H1 (cell line): ENCODE data around the gene SLC35F1. TPM values are rescaled to one million over a fixed set of nuclear protein-coding genes. Genes with fewer than 3 reads are reported as not detected.
A peak's percentile ranks its signal among the peaks of the same experiment; 100 is the strongest.

Source experiments
- CTCF ChIA-PET: fragments of 300-600 bp; sonication (Branson Sonifier 250); formaldehyde crosslinking; loops from one replicate; lab custom pipeline; 2021; ENCODE audit not compliant: partially characterized antibody; lab: Charles Lee
- POLR2A ChIA-PET: fragments of 300-600 bp; sonication (Branson Sonifier 250); formaldehyde crosslinking; loops from one replicate; lab custom pipeline; 2021; ENCODE audit warnings: inconsistent platforms; ENCODE audit not compliant: partially characterized antibody; lab: Charles Lee
- DNase-seq, 2 experiments: peaks; one replicate each; pipeline versions ENCODE4 v3.0.0 to v3.0.0-alpha.2; 2010 to 2022; ENCODE audit warnings: low spot score in 2 of 2, low read depth in 1 of 2, mixed read lengths in 1 of 2
- FAIRE-seq: peaks from 2 replicates; lab custom pipeline; 2011; peaks lifted over from hg19 to GRCh38; lab: Jason Lieb, UNC
- H2AFZ ChIP-seq: 2 replicates; pipeline ENCODE4 v1.8.1; 2012; ENCODE audit warnings: low read length, inconsistent platforms
- H2AK5ac ChIP-seq: 2 replicates; pipeline ENCODE4 v1.6.1; 2013; ENCODE audit warnings: low read depth, low read length
- H2BK120ac ChIP-seq: replicated peaks from 2 replicates; pipeline ENCODE3; 2013; ENCODE audit warnings: low read depth, low read length, inconsistent platforms
- H2BK12ac ChIP-seq: 2 replicates; pipeline ENCODE4 v1.6.1; 2013; ENCODE audit warnings: low read depth, low read length
- H2BK15ac ChIP-seq: 2 replicates; pipeline ENCODE4 v1.6.1; 2013; ENCODE audit warnings: low read length
- H2BK20ac ChIP-seq: 2 replicates; pipeline ENCODE4 v1.6.1; 2013; ENCODE audit warnings: low read length
- H2BK5ac ChIP-seq: 2 replicates; pipeline ENCODE4 v1.6.1; 2013; ENCODE audit warnings: low read depth, low read length
- H3K14ac ChIP-seq: 2 replicates; pipeline ENCODE4 v1.6.1; 2013; ENCODE audit warnings: inconsistent platforms; ENCODE audit not compliant: insufficient read length
- H3K18ac ChIP-seq: 2 replicates; pipeline ENCODE4 v1.6.1; 2013; ENCODE audit warnings: low read length; ENCODE audit errors: extremely low read depth
- H3K23ac ChIP-seq: 2 replicates; pipeline ENCODE4 v1.6.1; 2013; ENCODE audit warnings: inconsistent platforms; ENCODE audit not compliant: insufficient read length
- H3K23me2 ChIP-seq: 2 replicates; pipeline ENCODE4 v1.6.1; 2013; ENCODE audit warnings: low read depth, low read length
- H3K27ac ChIP-seq: 2 replicates; pipeline ENCODE4 v1.6.1; 2011; ENCODE audit warnings: low read depth, low read length, inconsistent platforms
- H3K27me3 ChIP-seq, 4 experiments: replicated peaks in 1 of 4; 1 replicate in 1 of 4; 2 replicates in 3 of 4; pipeline versions ENCODE4 v1.6.1 to v1.8.1; 2011 to 2013; ENCODE audit warnings: low read length in 3 of 4, mild to moderate bottlenecking in 3 of 4, inconsistent platforms in 2 of 4, mixed read lengths in 2 of 4, moderate library complexity in 1 of 4; ENCODE audit not compliant: control insufficient read depth in 3 of 4, insufficient read depth in 3 of 4; ENCODE audit errors: extremely low read depth in 1 of 4
- H3K36me3 ChIP-seq, 4 experiments: 2 replicates each; pipeline versions ENCODE4 v1.6.1 to v1.8.1; 2011 to 2013; ENCODE audit warnings: mild to moderate bottlenecking in 4 of 4, low read length in 3 of 4, moderate library complexity in 2 of 4, control low read depth in 1 of 4, inconsistent platforms in 1 of 4; ENCODE audit not compliant: insufficient read depth in 4 of 4, control insufficient read depth in 2 of 4
- H3K4ac ChIP-seq: replicated peaks from 2 replicates; pipeline ENCODE3; 2013; ENCODE audit warnings: low read length, low read depth, mixed read lengths, inconsistent platforms; ENCODE audit not compliant: insufficient read length
- H3K4me1 ChIP-seq, 4 experiments: replicated peaks in 1 of 4; 1 replicate in 1 of 4; 2 replicates in 3 of 4; pipeline versions ENCODE4 v1.6.1 to v1.8.1; 2011 to 2013; ENCODE audit warnings: low read length in 3 of 4, inconsistent platforms in 2 of 4, mixed read lengths in 1 of 4; ENCODE audit not compliant: insufficient read depth in 4 of 4, control insufficient read depth in 3 of 4
- H3K4me2 ChIP-seq, 2 experiments: 2 replicates each; pipeline versions ENCODE4 v1.6.1 to v1.8.1; 2011 to 2013; ENCODE audit warnings: low read depth in 2 of 2, low read length in 2 of 2, control low read depth in 1 of 2, inconsistent platforms in 1 of 2, mild to moderate bottlenecking in 1 of 2; ENCODE audit not compliant: insufficient read depth in 1 of 2
- H3K4me3 ChIP-seq, 4 experiments: fragments of 200-600, 300-600 bp in 1 of 4; sonication (generic), shearing (Covaris generic), sonication (Bioruptor Twin) in 1 of 4; 2 replicates each; pipeline versions ENCODE4 v1.5.1 to v1.8.1; 2011 to 2016; ENCODE audit warnings: low read length in 4 of 4, low read depth in 3 of 4, control low read depth in 2 of 4, inconsistent platforms in 2 of 4, mild to moderate bottlenecking in 2 of 4, mixed read lengths in 1 of 4, moderate library complexity in 1 of 4; ENCODE audit not compliant: insufficient read depth in 2 of 4; ENCODE audit errors: extremely low read depth in 1 of 4
- H3K56ac ChIP-seq: replicated peaks from 2 replicates; pipeline ENCODE3; 2013; ENCODE audit warnings: low read depth, mild to moderate bottlenecking, mixed read lengths, low read length, inconsistent platforms; ENCODE audit not compliant: insufficient read length
- H3K79me1 ChIP-seq: 2 replicates; pipeline ENCODE4 v1.6.1; 2013; ENCODE audit warnings: low read depth, low read length, control low read depth
- H3K79me2 ChIP-seq, 2 experiments: 2 replicates each; pipeline versions ENCODE4 v1.6.1 to v1.8.1; 2012 to 2013; ENCODE audit warnings: low read length in 2 of 2, mild to moderate bottlenecking in 2 of 2, inconsistent platforms in 1 of 2; ENCODE audit not compliant: insufficient read depth in 2 of 2, control insufficient read depth in 1 of 2
- H3K9ac ChIP-seq, 4 experiments: replicated peaks in 1 of 4; 1 replicate in 1 of 4; 2 replicates in 3 of 4; pipeline versions ENCODE4 v1.6.1 to v1.8.1; 2011 to 2013; ENCODE audit warnings: low read depth in 3 of 4, low read length in 3 of 4, control low read depth in 2 of 4, mild to moderate bottlenecking in 2 of 4, moderate library complexity in 2 of 4, inconsistent platforms in 1 of 4; ENCODE audit errors: extremely low read depth in 1 of 4
- H3K9me3 ChIP-seq, 2 experiments: 2 replicates each; pipeline versions ENCODE4 v1.6.1 to v1.8.1; 2012 to 2013; ENCODE audit warnings: mild to moderate bottlenecking in 2 of 2, moderate library complexity in 2 of 2, control low read depth in 1 of 2, inconsistent platforms in 1 of 2, low read depth in 1 of 2, low read length in 1 of 2, mixed read lengths in 1 of 2; ENCODE audit not compliant: insufficient read depth in 2 of 2
- H4K20me1 ChIP-seq, 2 experiments: replicated peaks in 1 of 2; 2 replicates each; pipeline versions ENCODE3 to v1.8.1; 2011 to 2013; ENCODE audit warnings: inconsistent platforms in 2 of 2, low read length in 2 of 2, mild to moderate bottlenecking in 1 of 2; ENCODE audit not compliant: insufficient read depth in 2 of 2, control insufficient read depth in 1 of 2
- H4K5ac ChIP-seq: 2 replicates; pipeline ENCODE4 v1.6.1; 2013; ENCODE audit warnings: low read length, low read depth, mixed read lengths, inconsistent platforms; ENCODE audit not compliant: insufficient read length
- H4K8ac ChIP-seq: 2 replicates; pipeline ENCODE4 v1.8.0; 2013; ENCODE audit warnings: mild to moderate bottlenecking, moderate library complexity, low read length, inconsistent platforms; ENCODE audit not compliant: insufficient read depth; ENCODE audit errors: extremely low read depth
- H4K91ac ChIP-seq: replicated peaks from 2 replicates; pipeline ENCODE3; 2013; ENCODE audit warnings: low read length, mixed read lengths, inconsistent platforms; ENCODE audit not compliant: insufficient read length
- CEBPB ChIP-seq: IDR thresholded peaks from 2 replicates; pipeline ENCODE4 v1.6.1; 2012; ENCODE audit warnings: low read depth, low read length
- CHD1 ChIP-seq: IDR thresholded peaks from 2 replicates; pipeline ENCODE4 v1.6.1; 2012; ENCODE audit warnings: low read depth, low read length, improper control_type of control experiment
- EZH2 ChIP-seq: fragments of 200-600 bp; sonication (generic); IDR thresholded peaks from 2 replicates; pipeline ENCODE4 v1.7.1; 2012; ENCODE audit warnings: low read depth, mild to moderate bottlenecking, moderate library complexity, low read length, inconsistent platforms; ENCODE audit not compliant: severe bottlenecking
- KDM1A ChIP-seq: fragments of 200-600, 300-600 bp; sonication (generic); IDR thresholded peaks from 2 replicates; pipeline ENCODE4 v1.7.1; 2016; ENCODE audit warnings: mild to moderate bottlenecking, low read length, borderline replicate concordance
- KDM5A ChIP-seq: fragments of 200-600 bp; IDR thresholded peaks from 2 replicates; pipeline ENCODE4 v1.7.1; 2012; ENCODE audit warnings: mild to moderate bottlenecking, low read length, inconsistent platforms, mixed read lengths
- POLR2A ChIP-seq, 2 experiments: IDR thresholded peaks; 1 replicate in 1 of 2; 2 replicates in 1 of 2; pipeline ENCODE4 v1.6.1; 2011; ENCODE audit warnings: low read depth in 2 of 2, low read length in 2 of 2, mild to moderate bottlenecking in 2 of 2; ENCODE audit errors: control extremely low read depth in 1 of 2
- SP2 ChIP-seq: IDR thresholded peaks from 2 replicates; pipeline ENCODE4 v1.6.1; 2012; ENCODE audit warnings: mild to moderate bottlenecking, low read length, inconsistent platforms
- TAF7 ChIP-seq: optimal IDR thresholded peaks from 2 replicates; pipeline ENCODE3; 2011; ENCODE audit warnings: low read depth, mild to moderate bottlenecking, inconsistent platforms, low read length, moderate library complexity, borderline replicate concordance
- WGBS, 2 experiments: shearing (Covaris generic) in 1 of 2; methylation state at CpG; one replicate each; pipeline versions ENCODE4 v1.1.6 to v1.1.7; 2013 to 2015; ENCODE audit warnings: low lambda C conversion rate in 2 of 2, mixed read lengths in 2 of 2, inconsistent platforms in 1 of 2, low coverage in 1 of 2, missing lambda C conversion rate in 1 of 2; ENCODE audit not compliant: insufficient replicate concordance in 2 of 2, insufficient coverage in 1 of 2, insufficient read length in 1 of 2; ENCODE audit errors: extremely low coverage in 1 of 2, missing lambda C conversion rate in 1 of 2; 5-methylcytosine and 5-hydroxymethylcytosine counted together
- polyA plus RNA-seq, 7 experiments: library from polyadenylated mRNA; depleted of rRNA in 3 of 7; stranded (reverse) in 5 of 7; unstranded in 2 of 7; fragments of >200 nt in 5 of 7; fragments of 200-250 nt in 2 of 7; gene quantifications; 1 replicate in 5 of 7; 2 replicates in 1 of 7; 4 replicates in 1 of 7; pipeline versions ENCODE4 v1.2.1 to v1.2.3, GENCODE V29; 2011 to 2013; ENCODE audit warnings: missing spikeins in 2 of 7, mixed read lengths in 2 of 7
- total RNA-seq: library from RNA; stranded (reverse); fragmentation: NEBNext Ultra II Directional; extraction: Animal tissue kit (Norgen Biotek cat#: 25700); gene quantifications from 2 replicates; pipeline ENCODE4 v1.2.1, GENCODE V29; 2021

Gene SLC35F1
- total and polyA plus RNA-seq, 2 of the 8 experiments (the other 6 are each of a cell fraction or from before 2014, with no cell fraction given): 7.0 to 10.0 TPM

DNA sequence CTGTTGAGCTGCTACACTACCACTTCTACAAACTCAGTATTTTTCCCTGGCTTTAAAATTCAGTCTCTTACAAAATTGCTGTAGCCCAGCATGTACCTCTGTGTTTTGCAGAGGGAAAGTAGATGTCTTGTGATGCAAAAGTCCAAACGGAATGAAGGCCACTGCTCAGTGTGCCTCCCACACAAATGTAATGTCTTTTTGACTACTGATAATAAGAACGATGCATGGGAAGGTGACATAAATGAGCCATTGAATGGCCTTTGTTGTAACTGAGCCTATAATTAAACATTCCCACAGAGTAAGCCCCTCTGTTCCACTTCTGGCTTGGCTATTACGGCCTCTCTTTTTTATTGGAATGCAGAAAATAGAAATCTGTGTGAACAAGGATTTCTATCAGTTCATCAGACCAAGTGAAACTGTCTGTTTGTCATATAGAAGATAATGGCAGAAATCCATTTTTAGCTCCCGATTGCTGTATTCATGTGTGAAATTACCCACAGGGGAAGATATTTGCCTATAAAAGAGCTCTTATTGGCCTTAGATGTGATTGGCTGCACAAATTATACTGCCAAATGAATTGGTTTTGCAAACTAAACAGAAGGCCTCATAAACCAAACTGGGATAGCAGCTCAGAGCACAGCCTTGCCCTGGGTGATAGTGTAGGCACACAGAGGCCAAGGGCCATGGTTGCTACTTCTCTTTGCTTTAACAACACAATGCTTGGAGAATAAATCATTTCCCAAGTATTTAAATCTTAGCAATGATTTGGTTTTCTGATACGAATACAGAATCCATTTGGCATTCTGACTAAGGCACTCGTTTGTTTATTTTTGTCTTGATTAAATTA is 399.6 kb downstream of the SLC35F1 start:
- ChIA-PET CTCF (no interaction called here), POLR2A (no interaction called here)
- Histone ChIP-seq H2BK15ac (no peak overlapping the region), H4K8ac (no peak overlapping the region), H3K9ac (no peak overlapping the region), H3K4me3 (no peak overlapping the region), H3K56ac (no peak overlapping the region), H2BK20ac (no peak overlapping the region), H3K14ac (no peak overlapping the region), H3K79me2 (no peaks in the 10 kb centered on the region), H3K27ac (no peak overlapping the region), H4K5ac (no peak overlapping the region), H4K91ac (no peak overlapping the region), H3K18ac (no peak overlapping the region), H3K4me1 (peaks cover 0 to 3% (median 0%) of the 10 kb centered on the region in 4 experiments; a peak in 2 of 7 replicates), H3K27me3 (no peaks in the 10 kb centered on the region; a peak in 1 of 7 replicates), H2BK12ac (no peak overlapping the region), H3K23me2 (no peaks in the 10 kb centered on the region; the same call in 1 of the 2 replicates), H3K9me3 (no peaks in the 10 kb centered on the region), H2AK5ac (no peak overlapping the region), H3K23ac (no peak overlapping the region), H4K20me1 (no peaks in the 10 kb centered on the region), H2BK120ac (no peak overlapping the region), H3K79me1 (no peaks in the 10 kb centered on the region), H3K4me2 (no peak overlapping the region), H2BK5ac (no peak overlapping the region), H2AFZ (no peak overlapping the region), H3K4ac (no peak overlapping the region), H3K36me3 (no peaks in the 10 kb centered on the region)
- TF ChIP-seq POLR2A (IDR thresholded peaks at IDR 0.05; ENCODE audit: control extremely low read depth in 1 of 2, low read depth in 2 of 2, low read length in 2 of 2) (no peak), KDM1A (no peak), KDM5A (no peak), CEBPB (no peak), TAF7 (no peak), EZH2 (no peak), SP2 (no peak), CHD1 (no peak)
- FAIRE-seq (peak; percentile 50), DNase-seq (no peak)
- WGBS, 2 experiments: 73% methylated on average over 6 of the region's 6 CpGs; no CpG with 5 or more reads in 1 of the 2 experiments
